ENCODE measurements around the gene STAT5B. TPM values are rescaled to one million over a fixed set of nuclear protein-coding genes. Genes with fewer than 3 reads are reported as not detected.
"Not testable (repeated sequence)": the region's sequence is repeated elsewhere in the genome, so short reads cannot be mapped to it uniquely, and the experiment has no call there.

Gene STAT5B
- total and polyA plus RNA-seq, 9 of the 15 experiments (the other 6 are each of a cell fraction or from before 2014, with no cell fraction given) = 20.8 to 176 (median 92.4) TPM

- TF ChIP-seq RERE (CRISPR knock-in tag; IDR thresholded peaks at IDR 0.05; ENCODE audit: borderline replicate concordance) = no peak
- no peak for TF ChIP-seq ZNF584 (CRISPR knock-in tag; IDR thresholded peaks at IDR 0.05; ENCODE audit: low read depth)
- no peak for TF ChIP-seq MCM7 (IDR thresholded peaks at IDR 0.05)
- TF ChIP-seq MIER1 (IDR thresholded peaks at IDR 0.05; ENCODE audit: low read depth) = peak; percentile 55
- no peak for TF ChIP-seq MYC (IDR thresholded peaks at IDR 0.05; ENCODE audit: low read depth, low read length)
- TF ChIP-seq MYC (CRISPR knock-in tag; IDR thresholded peaks at IDR 0.05; ENCODE audit: borderline replicate concordance, low read depth) = no peak
These were observed 54.1 kb downstream of the STAT5B start (continued) for GRCh38 chr17:42221886-42222745.

- WGBS (ENCODE audit: insufficient coverage, low coverage, missing lambda C conversion rate) = no CpG with 5 or more reads among the region's 17 CpGs
- ATAC-seq; H3K27me3 ChIP-seq (ENCODE audit: control insufficient read depth in 2 of 2, insufficient read depth in 2 of 2, low read length in 2 of 2); CTCF ChIA-PET (ENCODE audit: low intra/inter-chr PET ratio); H3K9me3 ChIP-seq (replicated peaks; ENCODE audit: control insufficient read depth, insufficient read depth, low read depth, low read length); H3K4me1 ChIP-seq (replicated peaks in 1 of 2; ENCODE audit: control insufficient read depth in 2 of 2, insufficient read depth in 2 of 2, low read length in 2 of 2); H2AFZ ChIP-seq (ENCODE audit: low read depth, low read length); FAIRE-seq; BruUV-seq (replicated peaks); H3K9ac ChIP-seq (ENCODE audit: insufficient read depth in 1 of 2, low read depth in 2 of 2, low read length in 2 of 2); H3K4me2 ChIP-seq (ENCODE audit: insufficient read depth, low read length); H3K9me1 ChIP-seq (ENCODE audit: control insufficient read depth, insufficient read depth, low read length); H4K20me1 ChIP-seq (replicated peaks; ENCODE audit: control insufficient read depth, insufficient read depth, low read length); H3K79me2 ChIP-seq (ENCODE audit: control insufficient read depth, insufficient read depth, low read length); POLR2A ChIA-PET; H3K4me3 ChIP-seq; intact Hi-C loops (cut with micrococcal nuclease); in situ Hi-C loops (cut with MboI); H3K27ac ChIP-seq (ENCODE audit: extremely low read depth, low read depth, low read length); DNase-seq (ENCODE audit: extremely low read depth in 1 of 4, low spot score in 3 of 4): not testable (repeated sequence)
- peaks cover 86% of the 10 kb centered on the region for H3K36me3 ChIP-seq (ENCODE audit: control insufficient read depth, insufficient read depth, low read length)
These were observed 56.9 kb downstream of the STAT5B start for GRCh38 chr17:42219280-42219679.

Measured in K562 (cell line).